HCT116 (cell line): Measurements from ENCODE around the gene RFX1. TPM values are rescaled to one million over a fixed set of nuclear protein-coding genes. Genes with fewer than 3 reads are reported as not detected.

Source experiments
- ATAC-seq: fragments of 200-7000 bp; cut with Tn5 transposase; 2 replicates; pipeline ENCODE4 v1.9.1; 2020; ENCODE audit warnings: mild to moderate bottlenecking, moderate library complexity
- BruUV-seq: library from RNA; stranded (reverse); fragments of 400-500 nt; replicated peaks from 2 replicates; lab custom pipeline; 2021; lab: Mats Ljungman, UMichigan
- CTCF ChIA-PET: fragments of 300-600 bp; sonication (Branson Sonifier 250); formaldehyde crosslinking; loops from one replicate; lab custom pipeline; 2021; ENCODE audit warnings: antibody characterized with exemption; lab: Charles Lee
- POLR2A ChIA-PET: fragments of 300-600, 350-600 bp; sonication (Branson Sonifier 250); formaldehyde crosslinking; loops from one replicate; lab custom pipeline; 2021; ENCODE audit warnings: antibody characterized with exemption; lab: Charles Lee
- RAD21 ChIA-PET, 2 experiments: fragments of 300-600 bp; sonication (Branson Sonifier 250); formaldehyde crosslinking; loops; one replicate each; lab custom pipeline; 2023; ENCODE audit warnings: low total read pairs in 2 of 2; ENCODE audit not compliant: uncharacterized antibody in 2 of 2, unreplicated experiment in 2 of 2, low non-redundant PET in 1 of 2; lab: Charles Lee
- DNase-seq: peaks from one replicate; pipeline ENCODE4 v3.0.0-alpha.2; 2010; ENCODE audit warnings: low read depth, low spot score
- H2AFZ ChIP-seq: fragments of 200-600 bp; shearing (Covaris generic), sonication (generic); 2 replicates; pipeline ENCODE4 v1.6.1; 2017; ENCODE audit warnings: low read depth, mixed run types, mixed read lengths, antibody characterized with exemption, low read length; ENCODE audit not compliant: poor library complexity, severe bottlenecking
- H3K27ac ChIP-seq: 2 replicates; pipeline ENCODE4 v1.5.1; 2012; ENCODE audit warnings: low read depth, low read length
- H3K27me3 ChIP-seq: fragments of 200-600 bp; sonication (generic); 2 replicates; pipeline ENCODE4 v1.6.1; 2016; ENCODE audit warnings: mixed run types, low read length, mixed read lengths; ENCODE audit not compliant: insufficient read depth
- H3K36me3 ChIP-seq, 2 experiments: fragments of 200-500 bp in 1 of 2; fragments of 200-600 bp in 1 of 2; sonication (Bioruptor generic) in 1 of 2; sonication (generic) in 1 of 2; 2 replicates each; pipeline versions ENCODE4 v1.5.1 to v1.6.1; 2014 to 2016; ENCODE audit warnings: low read length in 2 of 2, inconsistent platforms in 1 of 2, mixed read lengths in 1 of 2, mixed run types in 1 of 2; ENCODE audit not compliant: insufficient read depth in 2 of 2, control insufficient read depth in 1 of 2
- H3K4me1 ChIP-seq, 2 experiments: fragments of 200-600 bp in 1 of 2; sonication (generic) in 1 of 2; 2 replicates each; pipeline versions ENCODE4 v1.5.1 to v1.6.1; 2012 to 2017; ENCODE audit warnings: low read length in 2 of 2, inconsistent platforms in 1 of 2, mild to moderate bottlenecking in 1 of 2, mixed read lengths in 1 of 2, mixed run types in 1 of 2, moderate library complexity in 1 of 2; ENCODE audit not compliant: insufficient read depth in 2 of 2, control insufficient read depth in 1 of 2
- H3K4me2 ChIP-seq: fragments of 200-600 bp; sonication (generic); 2 replicates; pipeline ENCODE4 v1.6.1; 2017; ENCODE audit warnings: mixed run types, low read length, mixed read lengths
- H3K4me3 ChIP-seq, 2 experiments: fragments of 200-600 bp in 1 of 2; sonication (generic) in 1 of 2; replicated peaks in 1 of 2; 2 replicates each; pipeline ENCODE4 v1.5.1; 2011 to 2016; ENCODE audit warnings: low read length in 2 of 2, control low read depth in 1 of 2, low read depth in 1 of 2, mild to moderate bottlenecking in 1 of 2, mixed read lengths in 1 of 2, mixed run types in 1 of 2
- H3K79me2 ChIP-seq: fragments of 200-600 bp; sonication (generic); 2 replicates; pipeline ENCODE4 v1.6.1; 2017; ENCODE audit warnings: mild to moderate bottlenecking, mixed run types, low read length, moderate library complexity, mixed read lengths; ENCODE audit not compliant: insufficient read depth
- H3K9ac ChIP-seq: fragments of 200-600 bp; sonication (generic); 2 replicates; pipeline ENCODE4 v1.6.1; 2016; ENCODE audit warnings: low read length, mixed read lengths
- H3K9me2 ChIP-seq: fragments of 200-600 bp; sonication (generic), shearing (Covaris generic); 2 replicates; pipeline ENCODE4 v1.6.1; 2017; ENCODE audit warnings: mixed run types, mild to moderate bottlenecking, moderate library complexity; ENCODE audit not compliant: insufficient read depth
- H3K9me3 ChIP-seq, 2 experiments: fragments of 200-500 bp in 1 of 2; fragments of 200-600 bp in 1 of 2; sonication (Bioruptor generic) in 1 of 2; sonication (generic) in 1 of 2; 2 replicates each; pipeline ENCODE4 v1.6.1; 2014 to 2017; ENCODE audit warnings: low read length in 2 of 2, mixed read lengths in 2 of 2, inconsistent platforms in 1 of 2, low read depth in 1 of 2, mild to moderate bottlenecking in 1 of 2, mixed run types in 1 of 2, moderate library complexity in 1 of 2; ENCODE audit not compliant: control insufficient read depth in 1 of 2, insufficient read depth in 1 of 2
- H4K20me1 ChIP-seq: fragments of 200-600 bp; sonication (generic), shearing (Covaris generic); 2 replicates; pipeline ENCODE4 v1.6.1; 2017; ENCODE audit warnings: mixed run types, mild to moderate bottlenecking, moderate library complexity; ENCODE audit not compliant: insufficient read depth
- ATF3 ChIP-seq: IDR thresholded peaks from 2 replicates; pipeline ENCODE4 v1.6.1; 2012
- CEBPB ChIP-seq: IDR thresholded peaks from 2 replicates; pipeline ENCODE4 v1.6.1; 2012; ENCODE audit warnings: low read depth
- CTCF ChIP-seq, 3 experiments: fragments of 200-600 bp in 1 of 3; sonication (generic) in 1 of 3; IDR thresholded peaks in 2 of 3; conservative IDR thresholded peaks in 1 of 3; 2 replicates each; pipeline ENCODE4 v1.5.1; 2012 to 2017; ENCODE audit warnings: low read depth in 2 of 3, low read length in 2 of 3, antibody characterized with exemption in 1 of 3, borderline replicate concordance in 1 of 3, control low read depth in 1 of 3, mild to moderate bottlenecking in 1 of 3, mixed read lengths in 1 of 3, mixed run types in 1 of 3, moderate library complexity in 1 of 3; ENCODE audit not compliant: insufficient read depth in 1 of 3
- EGR1 ChIP-seq: IDR thresholded peaks from 2 replicates; pipeline ENCODE4 v1.6.1; 2012; ENCODE audit warnings: low read depth
- MAX ChIP-seq: IDR thresholded peaks from 2 replicates; pipeline ENCODE4 v1.6.1; 2012
- RAD21 ChIP-seq: IDR thresholded peaks from 2 replicates; pipeline ENCODE4 v1.6.1; 2012; ENCODE audit warnings: low read depth, mild to moderate bottlenecking
- TCF7L2 ChIP-seq: IDR thresholded peaks from 2 replicates; pipeline ENCODE4 v1.7.0; 2011; ENCODE audit warnings: borderline replicate concordance, inconsistent platforms; ENCODE audit not compliant: insufficient read depth, insufficient read length; ENCODE audit errors: extremely low read depth
- intact Hi-C: fragments of 100-400 bp; cut with micrococcal nuclease; formaldehyde crosslinking; loops from 2 replicates; pipeline ENCODE4 v1.10.0; 2022
- total RNA-seq: library from RNA; stranded (reverse); gene quantifications from one replicate; pipeline ENCODE4 v1.2.1, GENCODE V29; 2021; ENCODE audit not compliant: unreplicated experiment

Gene RFX1
- total RNA-seq, 1 experiment from 2014 or later = 16.3 TPM

GRCh38 chr19:13937479-13938300 is 68.4 kb downstream of the RFX1 start (continued):
- TF ChIP-seq ATF3 (no peak), CTCF (IDR thresholded peaks at IDR 0.05 in 2 of 3, conservative IDR thresholded peaks at IDR 0.05 in 1 of 3; ENCODE audit: borderline replicate concordance in 1 of 3, insufficient read depth in 1 of 3, low read depth in 2 of 3, low read length in 2 of 3) (no peak), CEBPB (no peak), EGR1 (no peak)

GRCh38 chr19:13935765-13936510 is 70.2 kb downstream of the RFX1 start:
- H3K79me2 ChIP-seq = no peaks in the 10 kb centered on the region
- no peak overlapping the region for H3K9ac ChIP-seq
- no peaks in the 10 kb centered on the region for H3K27me3 ChIP-seq
- POLR2A ChIA-PET = no interaction called here
- intact Hi-C loops = no loop called here
- no peaks in the 10 kb centered on the region for H3K4me1 ChIP-seq
- BruUV-seq = no TSS peak
- TF ChIP-seq TCF7L2 (no peak), CTCF (IDR thresholded peaks at IDR 0.05 in 2 of 3, conservative IDR thresholded peaks at IDR 0.05 in 1 of 3; ENCODE audit: borderline replicate concordance in 1 of 3, insufficient read depth in 1 of 3, low read depth in 2 of 3, low read length in 2 of 3) (no peak), RAD21 (no peak), MAX (no peak)
- no peak overlapping the region for H3K4me2 ChIP-seq
- H3K27ac ChIP-seq = no peak overlapping the region
- RAD21 ChIA-PET = no interaction called here
- ATAC-seq (no peak), DNase-seq (no peak)
- CTCF ChIA-PET = no interaction called here
- H4K20me1 ChIP-seq = no peaks in the 10 kb centered on the region
- no peak overlapping the region for H2AFZ ChIP-seq
- no peaks in the 10 kb centered on the region for H3K9me3 ChIP-seq
- H3K9me2 ChIP-seq = no peaks in the 10 kb centered on the region
- no peaks in the 10 kb centered on the region for H3K36me3 ChIP-seq
- no peak overlapping the region for H3K4me3 ChIP-seq
